ENCODE data around the gene NUCB2. TPM values are rescaled to one million over a fixed set of nuclear protein-coding genes. Genes with fewer than 3 reads are reported as not detected.

NUCB2 gene
- total and polyA plus RNA-seq, 2 of the 13 experiments (the other 11 are each of a cell fraction or from before 2014, with no cell fraction given) = 54.2 to 82.4 TPM

GRCh38 chr11:17276236-17277023, at the start of gene NUCB2 (continued):
- TF ChIP-seq, protein P1, sequence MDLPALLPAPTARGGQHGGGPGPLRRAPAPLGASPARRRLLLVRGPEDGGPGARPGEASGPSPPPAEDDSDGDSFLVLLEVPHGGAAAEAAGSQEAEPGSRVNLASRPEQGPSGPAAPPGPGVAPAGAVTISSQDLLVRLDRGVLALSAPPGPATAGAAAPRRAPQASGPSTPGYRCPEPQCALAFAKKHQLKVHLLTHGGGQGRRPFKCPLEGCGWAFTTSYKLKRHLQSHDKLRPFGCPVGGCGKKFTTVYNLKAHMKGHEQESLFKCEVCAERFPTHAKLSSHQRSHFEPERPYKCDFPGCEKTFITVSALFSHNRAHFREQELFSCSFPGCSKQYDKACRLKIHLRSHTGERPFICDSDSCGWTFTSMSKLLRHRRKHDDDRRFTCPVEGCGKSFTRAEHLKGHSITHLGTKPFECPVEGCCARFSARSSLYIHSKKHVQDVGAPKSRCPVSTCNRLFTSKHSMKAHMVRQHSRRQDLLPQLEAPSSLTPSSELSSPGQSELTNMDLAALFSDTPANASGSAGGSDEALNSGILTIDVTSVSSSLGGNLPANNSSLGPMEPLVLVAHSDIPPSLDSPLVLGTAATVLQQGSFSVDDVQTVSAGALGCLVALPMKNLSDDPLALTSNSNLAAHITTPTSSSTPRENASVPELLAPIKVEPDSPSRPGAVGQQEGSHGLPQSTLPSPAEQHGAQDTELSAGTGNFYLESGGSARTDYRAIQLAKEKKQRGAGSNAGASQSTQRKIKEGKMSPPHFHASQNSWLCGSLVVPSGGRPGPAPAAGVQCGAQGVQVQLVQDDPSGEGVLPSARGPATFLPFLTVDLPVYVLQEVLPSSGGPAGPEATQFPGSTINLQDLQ (CRISPR knock-in tag; IDR thresholded peaks at IDR 0.05) = no peak
- TF ChIP-seq MATR3 (CRISPR knock-in tag; IDR thresholded peaks at IDR 0.05) (no peak), ASH2L (IDR thresholded peaks at IDR 0.05; ENCODE audit: insufficient read length, low read depth, low read length) (peak; percentile 85), XBP1 (CRISPR knock-in tag; IDR thresholded peaks at IDR 0.05) (no peak; the same call in 1 of the 2 replicates), ZNF12 (CRISPR knock-in tag; IDR thresholded peaks at IDR 0.05) (no peak), TFDP1 (CRISPR knock-in tag; IDR thresholded peaks at IDR 0.05; ENCODE audit: borderline replicate concordance) (peak; percentile 79), KDM4B (CRISPR knock-in tag; IDR thresholded peaks at IDR 0.05) (no peak), NCOA5 (CRISPR knock-in tag; IDR thresholded peaks at IDR 0.05) (no peak), SNAPC2 (CRISPR knock-in tag; IDR thresholded peaks at IDR 0.05) (no peak), NFRKB (IDR thresholded peaks at IDR 0.05) (no peak), JARID2 (CRISPR knock-in tag; IDR thresholded peaks at IDR 0.05; ENCODE audit: insufficient replicate concordance) (no peak), ZNF781 (CRISPR knock-in tag; IDR thresholded peaks at IDR 0.05; ENCODE audit: borderline replicate concordance, not compliant biosample characterization) (no peak), DR1 (CRISPR knock-in tag; IDR thresholded peaks at IDR 0.05) (peak; percentile 69; the same call in 1 of the 2 replicates), LBX2 (CRISPR knock-in tag; IDR thresholded peaks at IDR 0.05; ENCODE audit: borderline replicate concordance) (peak; percentile 68; the same call in 1 of the 2 replicates), POLR2AphosphoS2 (IDR thresholded peaks at IDR 0.05; ENCODE audit: low read depth, low read length) (no peak), ZNF850 (CRISPR knock-in tag; conservative IDR thresholded peaks at IDR 0.05) (no peak), ZNF709 (CRISPR knock-in tag; IDR thresholded peaks at IDR 0.05) (no peak; the same call in none of the 2 replicates)
- TF ChIP-seq, protein P2, sequence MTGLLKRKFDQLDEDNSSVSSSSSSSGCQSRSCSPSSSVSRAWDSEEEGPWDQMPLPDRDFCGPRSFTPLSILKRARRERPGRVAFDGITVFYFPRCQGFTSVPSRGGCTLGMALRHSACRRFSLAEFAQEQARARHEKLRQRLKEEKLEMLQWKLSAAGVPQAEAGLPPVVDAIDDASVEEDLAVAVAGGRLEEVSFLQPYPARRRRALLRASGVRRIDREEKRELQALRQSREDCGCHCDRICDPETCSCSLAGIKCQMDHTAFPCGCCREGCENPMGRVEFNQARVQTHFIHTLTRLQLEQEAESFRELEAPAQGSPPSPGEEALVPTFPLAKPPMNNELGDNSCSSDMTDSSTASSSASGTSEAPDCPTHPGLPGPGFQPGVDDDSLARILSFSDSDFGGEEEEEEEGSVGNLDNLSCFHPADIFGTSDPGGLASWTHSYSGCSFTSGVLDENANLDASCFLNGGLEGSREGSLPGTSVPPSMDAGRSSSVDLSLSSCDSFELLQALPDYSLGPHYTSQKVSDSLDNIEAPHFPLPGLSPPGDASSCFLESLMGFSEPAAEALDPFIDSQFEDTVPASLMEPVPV (CRISPR knock-in tag; IDR thresholded peaks at IDR 0.05) = no peak
- TF ChIP-seq, protein P3, sequence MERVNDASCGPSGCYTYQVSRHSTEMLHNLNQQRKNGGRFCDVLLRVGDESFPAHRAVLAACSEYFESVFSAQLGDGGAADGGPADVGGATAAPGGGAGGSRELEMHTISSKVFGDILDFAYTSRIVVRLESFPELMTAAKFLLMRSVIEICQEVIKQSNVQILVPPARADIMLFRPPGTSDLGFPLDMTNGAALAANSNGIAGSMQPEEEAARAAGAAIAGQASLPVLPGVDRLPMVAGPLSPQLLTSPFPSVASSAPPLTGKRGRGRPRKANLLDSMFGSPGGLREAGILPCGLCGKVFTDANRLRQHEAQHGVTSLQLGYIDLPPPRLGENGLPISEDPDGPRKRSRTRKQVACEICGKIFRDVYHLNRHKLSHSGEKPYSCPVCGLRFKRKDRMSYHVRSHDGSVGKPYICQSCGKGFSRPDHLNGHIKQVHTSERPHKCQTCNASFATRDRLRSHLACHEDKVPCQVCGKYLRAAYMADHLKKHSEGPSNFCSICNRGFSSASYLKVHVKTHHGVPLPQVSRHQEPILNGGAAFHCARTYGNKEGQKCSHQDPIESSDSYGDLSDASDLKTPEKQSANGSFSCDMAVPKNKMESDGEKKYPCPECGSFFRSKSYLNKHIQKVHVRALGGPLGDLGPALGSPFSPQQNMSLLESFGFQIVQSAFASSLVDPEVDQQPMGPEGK (CRISPR knock-in tag; IDR thresholded peaks at IDR 0.05) = peak; percentile 86
- TF ChIP-seq, protein P4, sequence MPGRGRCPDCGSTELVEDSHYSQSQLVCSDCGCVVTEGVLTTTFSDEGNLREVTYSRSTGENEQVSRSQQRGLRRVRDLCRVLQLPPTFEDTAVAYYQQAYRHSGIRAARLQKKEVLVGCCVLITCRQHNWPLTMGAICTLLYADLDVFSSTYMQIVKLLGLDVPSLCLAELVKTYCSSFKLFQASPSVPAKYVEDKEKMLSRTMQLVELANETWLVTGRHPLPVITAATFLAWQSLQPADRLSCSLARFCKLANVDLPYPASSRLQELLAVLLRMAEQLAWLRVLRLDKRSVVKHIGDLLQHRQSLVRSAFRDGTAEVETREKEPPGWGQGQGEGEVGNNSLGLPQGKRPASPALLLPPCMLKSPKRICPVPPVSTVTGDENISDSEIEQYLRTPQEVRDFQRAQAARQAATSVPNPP (CRISPR knock-in tag; IDR thresholded peaks at IDR 0.05) = no peak
